ENCODE measurements around the gene SCAMP2. TPM values are rescaled to one million over a fixed set of nuclear protein-coding genes. Genes with fewer than 3 reads are reported as not detected.
"Not testable (repeated sequence)": the region's sequence is repeated elsewhere in the genome, so short reads cannot be mapped to it uniquely, and the experiment has no call there.

The SCAMP2 gene
- total RNA-seq, 2 donors from 2014 or later: 188 to 209 TPM

- DNase-seq (no peak), ATAC-seq (no peak)
- intact Hi-C loops (cut with DNase I, micrococcal nuclease): no loop called here
Measured at GRCh38 chr15:74893627-74894026, 20.5 kb upstream of the SCAMP2 start.

DNA sequence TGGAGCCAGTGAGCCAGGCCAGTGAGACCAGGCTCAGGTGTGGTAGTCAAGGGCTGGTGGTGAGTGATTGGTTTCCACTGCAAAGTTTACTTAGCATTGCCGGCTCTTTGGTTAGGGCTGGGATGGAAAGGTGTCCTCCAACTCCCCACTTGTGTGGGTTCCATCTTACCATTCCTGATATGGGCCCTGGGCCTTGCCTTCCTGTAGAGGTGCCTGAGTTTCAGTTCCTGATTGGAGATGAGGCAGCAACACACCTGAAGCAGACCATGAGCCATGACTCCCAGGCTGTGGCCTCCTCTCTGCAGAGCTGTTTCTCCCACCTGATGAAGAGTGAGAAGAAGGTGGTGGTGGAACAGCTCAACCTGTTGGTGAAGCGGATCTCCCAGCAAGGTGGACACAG lies 19.8 kb upstream of the SCAMP2 start:
- intact Hi-C loops (cut with DNase I, micrococcal nuclease): no loop called here
- ATAC-seq (no peak), DNase-seq (no peak)

DNA sequence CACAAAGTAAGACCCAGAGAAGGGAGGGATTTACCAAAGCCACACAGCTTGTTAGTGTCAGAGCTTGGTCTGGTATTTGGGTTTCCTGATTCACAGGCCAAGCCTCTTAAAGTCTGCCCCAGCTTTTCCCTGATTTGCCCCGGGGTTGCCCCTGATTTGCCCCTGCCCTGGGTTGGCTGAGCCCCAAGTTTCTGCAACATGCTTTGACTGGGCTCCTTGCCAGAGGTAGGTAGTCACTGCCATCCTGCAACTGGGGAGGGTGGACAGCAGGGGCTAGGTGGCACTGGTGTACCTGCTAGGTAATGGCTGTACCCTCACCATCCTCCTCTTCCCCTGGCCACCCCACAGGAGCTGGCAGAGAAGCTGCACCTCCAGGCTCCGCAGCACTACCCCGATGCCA lies 19.1 kb upstream of the SCAMP2 start:
- intact Hi-C loops (cut with DNase I, micrococcal nuclease): no loop called here
- ATAC-seq: peak; percentile 12
- DNase-seq: peak in 1 of 2 donors; percentile 38

DNA sequence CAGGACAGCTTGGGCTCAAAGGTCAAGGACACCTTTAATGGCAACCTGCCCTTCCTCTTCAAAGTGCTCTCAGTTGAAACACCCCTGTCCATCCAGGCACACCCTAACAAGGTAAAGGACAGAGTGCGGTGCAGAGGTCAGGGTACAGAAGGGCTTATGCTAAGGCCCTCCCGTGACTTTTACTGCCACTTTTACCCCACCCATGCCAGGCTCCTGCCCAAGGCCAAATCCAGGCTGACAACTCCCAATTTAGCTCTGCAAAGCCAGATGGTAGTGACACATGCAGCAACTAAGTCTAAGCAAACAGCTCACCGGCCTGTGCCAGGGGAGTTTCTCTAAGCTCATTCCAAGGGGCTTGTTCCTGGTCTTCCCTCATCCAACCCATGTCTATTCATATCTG lies 18.3 kb upstream of the SCAMP2 start:
- ATAC-seq: peak; percentile 84
- peak; percentile 76 to 78 for DNase-seq
- intact Hi-C loops (cut with DNase I, micrococcal nuclease): no loop called here

DNA sequence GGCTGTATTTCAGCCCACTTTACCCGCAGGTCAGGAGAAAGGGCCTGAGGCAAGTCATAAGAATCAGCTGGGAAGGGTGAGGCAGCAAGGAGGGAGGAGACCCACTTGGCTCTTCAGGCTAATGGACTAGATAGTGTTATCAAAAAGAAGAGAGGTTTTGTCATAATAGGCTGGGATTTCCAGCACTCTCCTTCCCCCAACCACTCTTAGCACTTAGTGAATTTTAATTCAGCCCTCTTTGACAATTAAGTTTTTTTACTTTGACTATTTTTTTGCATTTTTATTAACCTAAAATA lies 17.4 kb upstream of the SCAMP2 start:
- intact Hi-C loops (cut with DNase I, micrococcal nuclease): no loop called here
- ATAC-seq (no peak), DNase-seq (no peak)

- intact Hi-C loops (cut with DNase I, micrococcal nuclease): no loop called here
- peak; percentile 85 to 90 for DNase-seq
- peak; percentile 75 for ATAC-seq
Measured at GRCh38 chr15:74889883-74890664, 16.9 kb upstream of the SCAMP2 start, which contains the start of gene MPI. TSS of gene MPI (plus strand) at chr15:74890042. CDS start at chr15:74890074, 32 bp downstream.

- peak in 1 of 2 donors; percentile 48 for DNase-seq
- intact Hi-C loops (cut with DNase I, micrococcal nuclease): no loop called here
- ATAC-seq: peak; percentile 4
Measured at GRCh38 chr15:74889390-74889882, 16.3 kb upstream of the SCAMP2 start.

GRCh38 chr15:74888716-74889115 lies 15.6 kb upstream of the SCAMP2 start:
- intact Hi-C loops (cut with DNase I, micrococcal nuclease): no loop called here
- DNase-seq (no peak), ATAC-seq (no peak)

- DNase-seq; intact Hi-C loops (cut with DNase I, micrococcal nuclease); ATAC-seq: not testable (repeated sequence)
Measured at GRCh38 chr15:74887537-74888193, 14.5 kb upstream of the SCAMP2 start.

DNA sequence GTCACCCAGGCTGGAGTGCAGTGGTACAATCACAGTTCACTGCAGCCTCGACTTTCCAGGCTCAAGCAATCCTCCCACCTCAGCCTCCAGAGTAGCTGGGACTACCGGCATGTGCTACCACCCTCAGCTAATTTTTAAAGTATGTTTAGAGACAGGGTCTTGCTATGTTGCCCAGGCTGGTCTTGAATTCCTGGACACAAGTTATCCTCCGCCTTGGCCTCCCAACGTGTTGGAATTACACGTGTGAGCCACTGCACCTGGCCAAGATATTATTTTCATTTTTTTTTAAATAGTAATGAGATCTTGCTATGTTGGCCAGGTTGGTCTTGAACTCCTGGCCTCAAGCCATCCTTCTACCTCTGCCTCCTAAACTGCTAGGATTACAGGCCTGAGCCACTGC lies 12.3 kb upstream of the SCAMP2 start:
- intact Hi-C loops (cut with DNase I, micrococcal nuclease): no loop called here
- DNase-seq (no peak), ATAC-seq (no peak)

DNA sequence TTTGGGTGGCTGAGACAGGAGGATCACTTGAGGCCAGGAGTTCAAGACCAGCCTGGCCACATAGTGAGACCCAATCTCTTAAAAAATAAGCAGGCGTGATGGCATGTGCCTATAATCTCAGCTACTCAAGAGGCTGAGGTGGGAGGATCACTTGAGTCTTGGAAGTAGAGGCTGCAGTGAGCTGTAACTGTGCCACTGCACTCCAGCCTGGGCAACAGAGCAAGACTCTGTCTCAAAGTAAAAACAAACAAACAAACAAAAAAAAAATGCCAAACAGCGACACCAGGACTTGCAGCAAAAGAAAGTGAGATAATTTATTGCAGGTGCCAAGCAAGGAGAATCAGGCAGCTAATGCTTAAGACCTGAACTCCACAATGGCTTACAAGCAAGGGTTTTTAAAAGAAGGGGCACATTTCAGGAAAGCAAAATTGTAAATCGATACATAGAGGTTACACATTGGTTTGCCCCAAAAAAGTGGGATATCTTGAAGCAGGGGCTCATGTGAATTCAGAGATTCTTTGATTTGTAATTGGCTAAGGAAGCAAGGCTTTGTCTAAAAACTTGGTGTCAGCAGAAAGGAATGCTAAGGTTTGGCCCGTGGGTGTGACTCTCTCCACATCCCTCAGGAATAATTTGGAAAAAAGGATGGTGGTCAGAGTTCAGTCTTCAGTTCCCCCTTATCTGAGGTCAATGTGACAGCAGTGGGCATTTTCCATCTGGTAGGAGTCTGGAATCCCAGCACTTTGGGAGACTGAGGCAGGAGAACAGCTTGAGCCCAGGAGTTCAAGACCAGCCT lies 11.5 kb upstream of the SCAMP2 start:
- DNase-seq (no peak), ATAC-seq (no peak)
- intact Hi-C loops (cut with DNase I, micrococcal nuclease): no loop called here

DNA sequence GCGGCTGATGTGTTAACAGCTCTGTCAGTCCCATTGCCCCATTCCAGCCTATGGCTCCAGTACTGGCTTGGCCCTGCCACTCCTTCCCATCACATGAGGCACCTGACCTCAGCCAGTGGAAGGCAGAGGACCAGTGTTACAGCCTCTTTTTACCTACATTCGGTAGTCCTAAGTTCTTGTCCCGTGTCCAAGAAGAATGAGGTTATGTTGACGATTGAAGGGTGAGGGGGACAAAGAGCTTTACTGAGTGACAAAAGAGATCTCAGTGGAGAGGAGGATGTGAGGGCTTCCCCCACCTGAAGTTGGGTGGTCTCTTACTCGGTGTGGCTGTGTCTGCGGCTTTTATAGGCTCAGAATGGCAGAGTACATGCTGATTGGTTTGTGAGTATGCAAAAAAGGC lies 9.4 kb upstream of the SCAMP2 start:
- ATAC-seq (no peak), DNase-seq (no peak)

GRCh38 chr15:74878273-74878672 lies 5.1 kb upstream of the SCAMP2 start:
- DNase-seq (no peak), ATAC-seq (no peak)
- intact Hi-C loops (cut with DNase I, micrococcal nuclease): no loop called here

More for the DNA sequence above, 9.4 kb upstream of the SCAMP2 start:
- intact Hi-C loops (cut with DNase I, micrococcal nuclease): no loop called here

GRCh38 chr15:74873756-74874424 lies 725 bp upstream of the SCAMP2 start:
- ATAC-seq: no peak
- DNase-seq: peak in 1 of 2 donors; percentile 56
- intact Hi-C loops (cut with DNase I, micrococcal nuclease): no loop called here

DNA sequence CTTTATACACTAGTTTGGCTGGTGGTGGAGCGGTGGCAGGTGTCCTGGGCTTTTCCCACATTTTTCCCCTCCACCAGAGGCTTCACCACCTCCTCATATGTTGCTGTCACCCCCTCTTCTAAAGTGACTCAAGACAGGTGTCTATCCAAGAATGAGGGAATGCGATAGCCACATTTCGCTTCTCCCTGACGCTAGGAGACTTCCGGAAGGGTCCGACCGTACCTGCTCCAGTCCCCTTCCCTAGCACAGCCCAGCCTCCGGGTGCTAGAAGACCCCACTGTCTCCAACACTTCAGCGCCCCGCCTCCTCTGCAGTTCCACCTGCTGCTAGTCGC lies 496 bp downstream of the SCAMP2 start:
- intact Hi-C loops (cut with DNase I, micrococcal nuclease): no loop called here

DNA sequence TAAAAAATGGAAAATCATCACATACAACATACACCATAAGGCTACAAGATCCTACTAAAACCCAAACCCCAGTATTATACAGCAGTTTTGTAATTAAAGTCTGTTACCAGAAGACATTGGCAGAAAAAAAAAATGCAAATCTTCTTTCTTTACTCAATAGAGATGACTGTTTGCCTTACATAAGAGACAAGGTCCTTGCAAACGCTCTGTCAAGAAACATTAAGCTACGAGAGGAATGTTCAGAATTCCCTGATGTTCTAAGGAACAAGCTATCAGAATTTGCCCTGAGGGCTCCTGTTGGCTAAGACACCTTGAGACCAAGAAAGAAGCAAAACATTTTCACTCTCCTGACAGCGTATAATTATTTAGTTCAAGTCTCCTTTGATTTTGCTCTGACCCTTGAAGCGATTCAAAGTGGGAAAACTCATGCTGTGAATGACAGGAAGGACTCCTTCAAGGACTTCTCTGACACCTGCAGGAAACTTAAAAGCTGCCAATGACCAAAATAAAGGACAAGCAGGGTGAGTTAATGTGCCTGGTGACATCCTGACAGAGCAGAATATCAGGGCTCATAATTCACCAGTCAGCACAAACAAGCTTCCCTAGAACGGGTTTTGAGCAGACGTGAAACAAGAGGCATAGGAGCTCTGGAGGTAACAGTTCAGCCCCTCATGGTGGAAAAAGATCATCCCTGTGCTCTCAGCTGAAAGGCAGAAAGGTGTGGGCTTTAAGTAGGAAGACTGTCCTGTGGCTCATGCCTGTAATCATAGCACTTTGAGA lies 2.5 kb downstream of the SCAMP2 start:
- ATAC-seq: no peak
- intact Hi-C loops (cut with DNase I, micrococcal nuclease): no loop called here
- no peak for DNase-seq

More for the DNA sequence above, 496 bp downstream of the SCAMP2 start:
- no peak for ATAC-seq
- no peak for DNase-seq

- DNase-seq (peak; percentile 72 to 87), ATAC-seq (peak; percentile 59)
- intact Hi-C loops (cut with DNase I, micrococcal nuclease): no loop called here
Measured at GRCh38 chr15:74869726-74870407, 3.3 kb downstream of the SCAMP2 start.

DNA sequence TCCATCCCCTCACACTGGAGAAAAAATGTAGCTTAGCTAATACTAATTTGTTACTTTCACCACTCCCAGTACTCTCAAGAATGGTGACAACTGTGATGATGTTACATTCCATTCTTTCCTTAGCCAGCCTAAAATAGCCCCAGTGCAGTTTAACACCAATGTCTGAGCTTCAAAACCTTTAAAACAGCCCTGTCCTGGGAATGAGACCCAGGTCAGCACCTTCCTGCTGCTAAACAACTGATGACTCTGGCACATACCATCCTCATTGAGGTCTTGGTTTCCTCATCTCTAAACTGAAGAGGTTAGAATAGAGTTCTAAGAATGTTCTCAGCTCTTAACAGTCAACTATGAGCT lies 3.8 kb downstream of the SCAMP2 start:
- intact Hi-C loops (cut with DNase I, micrococcal nuclease): no loop called here
- no peak for DNase-seq
- ATAC-seq: no peak
